Glomerular visceral epithelial cell (primary cell): ENCODE results near the gene INSR.

Source experiments
- DNase-seq: peaks from one replicate; pipeline ENCODE4 v3.0.0-alpha.2; 2016; ENCODE audit errors: extremely low spot score

INSR gene

GRCh38 chr19:7295912-7296536 is 1.8 kb upstream of the INSR start:
- DNase-seq = no peak

GRCh38 chr19:7294558-7295212 is 471 bp upstream of the INSR start:
- peak; percentile 28 for DNase-seq

GRCh38 chr19:7292950-7293761 is 1.1 kb downstream of the INSR start:
- DNase-seq = no peak

- no peak for DNase-seq
These were observed 1.8 kb downstream of the INSR start for GRCh38 chr19:7292352-7292949.

- no peak for DNase-seq
These were observed 5.2 kb downstream of the INSR start for GRCh38 chr19:7288977-7289376.

GRCh38 chr19:7288131-7288530 is 6.1 kb downstream of the INSR start:
- no peak for DNase-seq

- peak; percentile 78 for DNase-seq
These were observed 6.5 kb downstream of the INSR start for GRCh38 chr19:7287722-7288121.

- DNase-seq = no peak
These were observed 13.1 kb downstream of the INSR start for GRCh38 chr19:7280940-7281666.

GRCh38 chr19:7272856-7273578 is 21.2 kb downstream of the INSR start:
- no peak for DNase-seq

GRCh38 chr19:7268705-7269098 is 25.5 kb downstream of the INSR start:
- DNase-seq = no peak

- DNase-seq = no peak
These were observed 26.2 kb downstream of the INSR start for GRCh38 chr19:7267792-7268704.

- no peak for DNase-seq
These were observed 27.4 kb downstream of the INSR start for GRCh38 chr19:7266832-7267231.

GRCh38 chr19:7265963-7266362 is 28.3 kb downstream of the INSR start:
- DNase-seq = no peak

- no peak for DNase-seq
These were observed 29.4 kb downstream of the INSR start for GRCh38 chr19:7264858-7265257.

GRCh38 chr19:7263521-7263920 is 30.7 kb downstream of the INSR start:
- no peak for DNase-seq

- DNase-seq = no peak
These were observed 31.1 kb downstream of the INSR start for GRCh38 chr19:7263066-7263465.

GRCh38 chr19:7262470-7262869 is 31.7 kb downstream of the INSR start:
- DNase-seq = no peak

GRCh38 chr19:7260161-7260560 is 34.1 kb downstream of the INSR start:
- no peak for DNase-seq

- no peak for DNase-seq
These were observed 35.3 kb downstream of the INSR start for GRCh38 chr19:7258840-7259395.
